GM08714 (cell line): Measurements from ENCODE around the gene NUP210L.
A peak's percentile ranks its signal among the peaks of the same experiment; 100 is the strongest.

Experiments used
- H3K4me3 ChIP-seq: fragments of 200-500 bp; sonication (Bioruptor generic); 2 replicates; pipeline ENCODE4 v1.5.1; 2014; ENCODE audit warnings: mild to moderate bottlenecking, low read length, inconsistent platforms
- ZNF274 ChIP-seq: IDR thresholded peaks from 2 replicates; pipeline ENCODE4 v1.6.1; 2012; ENCODE audit warnings: mild to moderate bottlenecking, low read depth, low read length

Gene NUP210L

GRCh38 chr1:154179946-154180687 is 25.2 kb upstream of the NUP210L start:
- no peak for TF ChIP-seq ZNF274
- H3K4me3 ChIP-seq = peak overlapping the region; percentile 82

GRCh38 chr1:154178911-154179811 is 24.3 kb upstream of the NUP210L start:
- peak overlapping the region; percentile 27; the same call in 1 of the 2 replicates for H3K4me3 ChIP-seq
- no peak for TF ChIP-seq ZNF274

- no peak overlapping the region for H3K4me3 ChIP-seq
- TF ChIP-seq ZNF274 = no peak
Measured at GRCh38 chr1:154178013-154178412, 23.1 kb upstream of the NUP210L start.

GRCh38 chr1:154176337-154176736 is 21.5 kb upstream of the NUP210L start:
- H3K4me3 ChIP-seq = no peak overlapping the region
- TF ChIP-seq ZNF274 = no peak

GRCh38 chr1:154174654-154175053 is 19.8 kb upstream of the NUP210L start:
- TF ChIP-seq ZNF274 = no peak
- H3K4me3 ChIP-seq = no peak overlapping the region

- no peak for TF ChIP-seq ZNF274
- no peak overlapping the region for H3K4me3 ChIP-seq
Measured at GRCh38 chr1:154171880-154172279, 17.0 kb upstream of the NUP210L start.

- H3K4me3 ChIP-seq = no peak overlapping the region
- TF ChIP-seq ZNF274 = no peak
Measured at GRCh38 chr1:154171223-154171583, 16.3 kb upstream of the NUP210L start.

- no peak overlapping the region for H3K4me3 ChIP-seq
- no peak for TF ChIP-seq ZNF274
Measured at GRCh38 chr1:154170547-154171222, 15.8 kb upstream of the NUP210L start.

GRCh38 chr1:154167461-154167860 is 12.6 kb upstream of the NUP210L start:
- H3K4me3 ChIP-seq = no peak overlapping the region
- no peak for TF ChIP-seq ZNF274

GRCh38 chr1:154166207-154166606 is 11.3 kb upstream of the NUP210L start:
- TF ChIP-seq ZNF274 = no peak
- H3K4me3 ChIP-seq = no peak overlapping the region

GRCh38 chr1:154159554-154159953 is 4.7 kb upstream of the NUP210L start:
- H3K4me3 ChIP-seq = no peak overlapping the region
- TF ChIP-seq ZNF274 = no peak

- no peak for TF ChIP-seq ZNF274
Measured at GRCh38 chr1:154158307-154159125, 3.6 kb upstream of the NUP210L start.

GRCh38 chr1:154157520-154158306 is 2.8 kb upstream of the NUP210L start:
- no peak for TF ChIP-seq ZNF274
- no peak overlapping the region for H3K4me3 ChIP-seq

More at GRCh38 chr1:154158307-154159125, 3.6 kb upstream of the NUP210L start:
- H3K4me3 ChIP-seq = no peak overlapping the region
